Measurements from ENCODE around the gene SYN1.
A peak's percentile ranks its signal among the peaks of the same experiment; 100 is the strongest.

Gene SYN1

GRCh38 chrX:47523297-47523696, 96.4 kb downstream of the SYN1 start:
- DNase-seq (ENCODE audit: low spot score) = peak; percentile 85
